Activated T-cell treated with anti-CD3 and anti-CD28 coated beads, Interleukin-2, amount 50 U/mL, for 48 hours (primary cell): Measurements from ENCODE around the gene ESAM.

Source experiments
- DNase-seq, 2 experiments: peaks; one replicate each; pipeline ENCODE4 v3.0.0-alpha.2; 2020

Gene ESAM

DNA sequence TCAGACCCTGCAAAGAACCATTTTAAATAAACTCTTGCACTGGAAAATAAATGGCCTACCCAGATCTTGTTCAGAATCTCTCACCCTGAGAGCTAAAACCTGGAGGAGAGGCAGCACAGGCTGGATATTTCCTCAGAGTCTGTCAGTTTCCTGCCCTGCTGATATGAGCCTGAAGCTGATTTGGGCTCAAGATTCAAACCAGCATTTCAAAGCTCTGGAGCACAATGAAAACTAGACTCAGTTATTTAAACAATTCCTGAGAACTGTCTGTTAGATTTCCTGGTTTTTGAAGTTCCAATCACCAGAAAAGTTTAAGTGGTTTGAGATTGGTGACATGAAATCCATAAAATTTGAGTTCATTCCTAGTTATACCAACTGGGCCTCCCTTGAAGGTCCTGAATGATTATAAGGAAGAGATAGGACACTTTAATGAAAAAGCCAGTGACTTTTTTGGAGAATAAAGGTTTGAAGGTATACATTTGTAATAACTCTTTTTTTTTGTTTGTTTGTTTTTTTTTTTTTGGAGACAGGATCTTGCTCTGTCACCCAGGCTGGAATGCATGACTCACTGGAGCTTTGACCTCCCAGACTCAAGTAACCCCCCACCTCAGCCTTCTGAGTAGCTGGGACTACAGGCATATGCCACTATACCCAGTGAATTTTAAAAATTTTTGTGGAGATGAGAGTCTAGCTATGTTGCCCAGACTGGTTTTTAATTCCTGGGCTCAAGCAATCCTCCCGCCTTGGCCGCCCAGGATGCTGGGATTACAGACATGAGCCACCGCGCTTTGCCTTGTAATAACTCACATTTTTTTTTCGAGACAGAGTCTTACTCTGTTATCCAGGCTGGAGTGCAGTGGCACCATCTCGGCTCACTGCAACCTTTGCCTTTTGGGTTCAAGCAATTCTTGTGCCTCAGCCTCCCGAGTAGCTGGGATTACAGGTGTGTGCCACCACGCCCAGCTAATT lies 8.0 kb upstream of the ESAM start:
- DNase-seq, result no peak

GRCh38 chr11:124768914-124769313 lies 6.8 kb upstream of the ESAM start:
- DNase-seq, result no peak

GRCh38 chr11:124766156-124766555 lies 4.1 kb upstream of the ESAM start:
- DNase-seq, result no peak

DNA sequence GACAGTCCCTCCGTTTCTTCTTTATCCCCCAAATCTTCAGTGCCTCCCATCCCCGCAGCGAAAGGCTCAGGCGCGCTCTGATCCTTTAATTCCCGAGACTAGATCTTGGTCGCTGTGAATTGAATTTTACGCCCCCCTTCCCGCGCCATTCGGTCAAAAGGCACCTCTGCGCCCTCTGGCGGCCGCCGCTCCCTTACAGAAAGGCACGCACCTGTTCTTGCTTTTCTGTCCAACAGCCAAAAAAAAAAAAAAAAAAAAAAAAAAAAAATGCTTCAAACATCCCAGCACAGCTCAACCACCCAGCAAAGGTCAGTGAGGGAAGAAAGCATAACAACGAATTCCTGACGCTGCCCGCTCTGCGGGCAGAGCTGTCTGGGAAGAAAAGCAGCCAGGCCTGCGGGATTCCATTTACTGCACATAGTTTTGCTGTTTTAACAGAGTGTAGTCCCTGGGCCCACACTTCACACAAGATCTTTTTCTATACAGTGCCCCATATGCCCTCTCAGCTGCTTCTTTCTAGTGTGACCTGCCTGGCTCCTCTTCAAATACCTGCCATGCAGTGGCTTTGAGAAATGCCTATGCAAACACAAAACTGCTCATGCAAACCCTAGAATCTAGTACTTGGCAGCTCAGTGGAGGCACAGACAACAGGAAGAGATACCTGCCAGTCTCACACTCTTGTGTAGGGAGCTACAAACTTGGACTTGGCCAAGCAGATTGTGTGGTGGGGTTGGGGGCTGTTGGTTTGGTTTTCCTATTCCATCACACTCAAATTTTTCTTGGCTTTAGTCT lies 1.3 kb upstream of the ESAM start:
- DNase-seq, result peak; percentile 90 to 92

DNA sequence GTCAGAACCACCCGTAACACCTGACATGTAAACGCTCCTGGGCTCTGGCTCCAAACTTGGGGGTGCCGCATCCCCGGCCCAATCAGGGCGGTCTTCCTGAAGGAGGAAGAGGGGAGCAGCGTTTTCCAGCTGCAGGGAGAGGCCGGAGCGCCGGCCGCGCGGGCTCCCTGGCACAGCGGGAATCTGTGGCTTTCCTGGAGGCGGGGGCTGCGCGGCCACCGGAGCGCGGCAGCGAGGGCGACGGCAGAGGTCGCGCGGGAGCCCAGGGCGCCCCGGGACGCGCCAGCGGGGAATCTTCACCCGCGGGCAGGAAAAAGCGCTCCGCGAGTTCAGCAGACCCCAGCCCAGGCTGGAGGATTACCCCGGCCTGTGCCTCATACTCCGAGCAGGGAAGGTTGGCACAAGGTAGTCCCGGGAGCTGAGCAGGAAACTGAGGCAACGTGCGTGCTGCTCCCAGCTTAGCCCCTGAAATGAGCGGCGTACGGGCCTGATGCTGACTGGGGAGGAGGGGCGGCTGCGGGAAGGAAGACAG lies 600 bp upstream of the ESAM start:
- DNase-seq, result no peak

- DNase-seq, result peak in 1 of 2 experiments; percentile 43
Measured at GRCh38 chr11:124761301-124762104, 587 bp downstream of the ESAM start.

DNA sequence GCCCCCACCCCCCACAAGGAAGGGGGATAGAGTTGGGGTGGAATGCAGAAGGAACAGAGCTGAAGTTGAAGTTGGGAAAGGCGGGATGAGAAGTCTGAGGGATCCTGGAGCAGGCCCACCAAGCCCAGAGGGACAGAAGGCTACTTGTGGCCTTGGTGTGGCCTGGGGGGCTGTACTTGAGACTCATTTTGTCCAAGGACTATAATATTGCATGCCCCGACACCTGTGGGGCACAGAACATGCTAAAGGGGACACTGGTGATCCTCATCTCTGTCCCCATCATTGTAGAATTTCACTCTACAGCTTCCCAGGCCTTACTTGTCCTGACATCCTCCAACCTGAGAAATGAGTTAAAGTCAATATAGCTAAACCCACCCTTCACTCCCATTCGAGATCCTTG lies 1.3 kb downstream of the ESAM start:
- DNase-seq, result no peak

GRCh38 chr11:124760205-124760652 lies 1.9 kb downstream of the ESAM start:
- DNase-seq, result no peak

DNA sequence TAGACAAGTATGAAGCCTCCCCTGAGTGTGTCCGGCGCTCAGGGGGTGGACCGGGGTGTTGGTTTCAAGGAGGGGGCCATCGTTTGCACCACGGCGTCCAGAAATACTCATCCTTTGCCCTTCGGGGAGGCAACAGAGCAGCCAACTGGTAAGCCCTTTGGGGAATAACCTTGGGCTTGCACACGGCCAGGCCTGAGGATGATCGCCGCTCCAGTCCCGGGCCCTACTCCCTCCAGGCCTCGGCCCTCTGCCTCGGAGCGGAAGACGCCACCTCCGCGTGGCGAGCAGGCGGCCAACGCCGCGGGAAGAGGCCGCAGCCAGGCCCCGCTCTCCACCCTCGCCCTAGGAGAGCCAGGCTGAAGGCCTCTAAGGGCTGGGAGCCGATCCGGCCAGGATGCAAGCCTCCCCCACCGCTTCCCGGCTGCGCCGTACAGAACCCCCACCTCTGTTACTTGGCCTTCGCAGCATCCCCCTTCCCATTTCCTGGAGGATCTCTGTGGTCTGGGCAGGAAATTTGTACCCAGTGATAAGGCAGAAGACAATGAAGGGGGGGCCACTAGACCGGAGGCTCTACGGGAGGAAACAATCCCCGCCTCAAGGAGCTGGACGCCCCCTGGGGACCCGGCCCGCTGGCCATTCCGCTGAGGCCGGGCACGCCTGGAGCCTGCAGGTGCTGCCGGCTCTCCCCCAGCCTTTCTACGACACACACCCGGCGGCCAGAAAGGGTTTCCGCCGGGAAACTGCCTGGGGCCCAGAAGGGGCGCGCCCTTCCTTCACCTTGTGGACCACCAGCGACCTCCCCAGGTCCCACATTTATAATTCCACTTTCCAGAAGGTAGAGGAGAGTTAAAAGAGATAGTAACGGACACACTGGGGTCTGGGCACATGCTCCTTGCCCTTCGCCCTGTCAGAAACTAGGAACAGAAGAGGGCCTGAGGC lies 2.6 kb downstream of the ESAM start:
- DNase-seq, result peak in 1 of 2 experiments; percentile 35

GRCh38 chr11:124758355-124759265 lies 3.5 kb downstream of the ESAM start:
- peak; percentile 80 to 82 for DNase-seq

DNA sequence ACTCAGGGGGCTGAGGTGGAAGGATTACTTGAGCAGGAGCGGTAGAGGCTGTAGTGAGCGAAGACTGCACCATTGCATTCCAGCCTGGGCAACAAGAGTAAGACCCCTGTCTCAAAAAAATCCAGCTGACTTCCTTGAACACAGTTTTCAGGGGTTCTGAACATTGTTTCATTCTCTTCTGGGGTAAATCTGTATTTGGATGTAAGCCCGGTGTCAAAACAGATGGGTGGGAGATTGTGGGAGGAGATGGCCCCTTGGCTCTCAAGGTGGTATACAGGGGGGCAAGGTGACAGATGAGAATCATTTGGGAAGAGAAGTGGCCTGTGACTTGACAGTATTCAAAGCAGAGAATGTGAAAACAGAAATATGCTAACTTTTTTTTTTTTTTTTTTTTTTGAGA lies 4.8 kb downstream of the ESAM start:
- DNase-seq, result no peak

- no peak for DNase-seq
Measured at GRCh38 chr11:124756753-124757227, 5.3 kb downstream of the ESAM start.

GRCh38 chr11:124756033-124756752 lies 5.9 kb downstream of the ESAM start:
- DNase-seq, result no peak

DNA sequence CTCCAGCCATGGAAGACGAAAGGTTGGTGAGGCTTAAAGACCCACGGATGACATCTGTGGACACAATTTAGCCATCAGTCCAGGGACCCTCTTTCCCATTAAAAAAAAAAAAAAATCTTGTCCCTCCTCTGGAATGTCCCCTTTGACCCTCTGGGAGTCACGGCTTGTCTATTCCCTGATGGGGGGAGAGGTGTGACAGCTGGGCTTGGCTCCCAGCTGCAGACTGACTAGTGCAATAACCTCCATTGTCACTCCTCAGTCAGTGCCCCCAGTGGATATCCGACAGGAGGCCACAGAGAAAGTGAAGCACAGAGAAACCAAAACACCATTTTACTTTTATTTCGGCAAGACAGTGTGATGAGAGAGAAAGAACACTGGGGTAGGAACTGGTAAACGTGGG lies 7.4 kb downstream of the ESAM start:
- no peak for DNase-seq

- DNase-seq, result no peak
Measured at GRCh38 chr11:124754309-124754708, 7.8 kb downstream of the ESAM start.

DNA sequence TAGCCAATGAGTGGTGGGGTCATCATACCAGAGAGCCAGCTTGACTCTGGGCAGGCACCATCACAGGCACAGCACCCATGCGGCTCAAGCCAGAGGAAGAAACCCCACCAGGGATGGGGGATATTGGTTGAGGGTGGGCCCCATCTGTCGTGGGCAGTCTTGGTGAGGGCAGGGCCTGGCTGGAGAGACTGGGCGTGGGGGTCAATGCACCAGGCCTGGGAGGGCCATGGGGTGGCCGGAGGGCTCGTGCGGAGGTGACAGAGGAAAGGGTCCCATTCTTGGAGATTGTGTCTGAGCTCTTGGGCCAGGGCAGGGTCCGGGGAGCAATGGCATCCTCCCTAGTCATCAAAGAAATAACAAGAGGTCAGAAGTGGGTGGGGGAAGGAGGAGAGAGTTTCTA lies 8.5 kb downstream of the ESAM start:
- DNase-seq, result no peak

DNA sequence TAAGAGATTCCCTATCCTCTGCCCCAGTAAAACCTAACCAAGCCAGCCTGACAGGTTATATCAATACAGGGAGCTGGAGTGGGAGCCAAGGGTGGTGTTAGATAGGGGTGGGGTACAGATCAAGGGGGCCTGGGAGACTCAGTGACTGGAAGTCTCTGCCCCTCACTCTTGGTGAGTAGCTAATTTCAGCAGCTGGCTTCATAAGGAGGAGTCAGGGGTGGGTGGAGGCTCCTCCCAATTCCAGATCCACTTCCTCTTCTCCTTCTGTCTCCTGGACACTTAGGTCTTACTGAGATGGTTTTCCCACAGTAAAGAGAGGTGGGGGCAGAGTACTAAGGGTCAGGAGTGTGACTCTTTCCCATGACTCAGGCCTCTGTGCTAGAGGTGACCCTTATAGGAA lies 8.9 kb downstream of the ESAM start:
- DNase-seq, result no peak

DNA sequence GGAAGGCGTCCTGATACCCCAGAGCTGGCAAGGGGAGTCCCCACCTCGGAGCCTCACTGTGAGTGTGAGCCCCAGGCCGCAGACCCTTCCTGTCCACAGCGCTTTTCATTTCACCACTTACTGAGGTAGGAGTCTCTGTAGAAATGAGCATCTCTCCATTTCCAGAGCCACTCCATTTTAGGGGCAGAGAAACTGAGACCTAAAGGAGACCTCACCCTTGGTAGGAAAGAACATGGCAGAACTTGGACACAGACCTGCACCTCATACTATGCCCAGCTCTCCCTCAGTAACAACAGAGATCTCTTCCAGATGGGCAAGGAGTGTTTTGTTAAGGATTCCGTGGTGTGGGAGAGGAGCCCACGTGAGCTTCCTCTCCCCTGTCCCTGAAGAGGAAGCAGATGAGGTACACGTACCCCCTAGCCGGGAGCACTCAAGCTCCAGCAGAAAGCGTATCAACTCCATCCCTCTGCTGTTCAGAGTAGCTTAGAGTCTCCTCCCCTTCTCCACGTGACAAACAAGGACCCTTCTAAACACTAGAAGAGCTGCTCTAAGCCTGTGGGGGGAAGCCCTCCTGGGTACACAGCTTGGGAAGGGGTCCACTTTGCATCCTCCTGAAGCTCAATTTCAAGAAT lies 9.5 kb downstream of the ESAM start:
- no peak for DNase-seq
